H1 (cell line): ENCODE data around the gene SLC48A1. TPM values are rescaled to one million over a fixed set of nuclear protein-coding genes. Genes with fewer than 3 reads are reported as not detected.

Experiments
- CTCF ChIA-PET: fragments of 300-600 bp; sonication (Branson Sonifier 250); formaldehyde crosslinking; loops from one replicate; lab custom pipeline; 2021; ENCODE audit not compliant: partially characterized antibody; lab: Charles Lee
- POLR2A ChIA-PET: fragments of 300-600 bp; sonication (Branson Sonifier 250); formaldehyde crosslinking; loops from one replicate; lab custom pipeline; 2021; ENCODE audit warnings: inconsistent platforms; ENCODE audit not compliant: partially characterized antibody; lab: Charles Lee
- DNase-seq, 2 experiments: peaks; one replicate each; pipeline versions ENCODE4 v3.0.0 to v3.0.0-alpha.2; 2010 to 2022; ENCODE audit warnings: low spot score in 2 of 2, low read depth in 1 of 2, mixed read lengths in 1 of 2
- FAIRE-seq: peaks from 2 replicates; lab custom pipeline; 2011; peaks lifted over from hg19 to GRCh38; lab: Jason Lieb, UNC
- H2AFZ ChIP-seq: 2 replicates; pipeline ENCODE4 v1.8.1; 2012; ENCODE audit warnings: low read length, inconsistent platforms
- H2AK5ac ChIP-seq: 2 replicates; pipeline ENCODE4 v1.6.1; 2013; ENCODE audit warnings: low read depth, low read length
- H2BK120ac ChIP-seq: replicated peaks from 2 replicates; pipeline ENCODE3; 2013; ENCODE audit warnings: low read depth, low read length, inconsistent platforms
- H2BK12ac ChIP-seq: 2 replicates; pipeline ENCODE4 v1.6.1; 2013; ENCODE audit warnings: low read depth, low read length
- H2BK15ac ChIP-seq: 2 replicates; pipeline ENCODE4 v1.6.1; 2013; ENCODE audit warnings: low read length
- H2BK20ac ChIP-seq: 2 replicates; pipeline ENCODE4 v1.6.1; 2013; ENCODE audit warnings: low read length
- H2BK5ac ChIP-seq: 2 replicates; pipeline ENCODE4 v1.6.1; 2013; ENCODE audit warnings: low read depth, low read length
- H3K14ac ChIP-seq: 2 replicates; pipeline ENCODE4 v1.6.1; 2013; ENCODE audit warnings: inconsistent platforms; ENCODE audit not compliant: insufficient read length
- H3K18ac ChIP-seq: 2 replicates; pipeline ENCODE4 v1.6.1; 2013; ENCODE audit warnings: low read length; ENCODE audit errors: extremely low read depth
- H3K23ac ChIP-seq: 2 replicates; pipeline ENCODE4 v1.6.1; 2013; ENCODE audit warnings: inconsistent platforms; ENCODE audit not compliant: insufficient read length
- H3K23me2 ChIP-seq: 2 replicates; pipeline ENCODE4 v1.6.1; 2013; ENCODE audit warnings: low read depth, low read length
- H3K27ac ChIP-seq: 2 replicates; pipeline ENCODE4 v1.6.1; 2011; ENCODE audit warnings: low read depth, low read length, inconsistent platforms
- H3K27me3 ChIP-seq, 4 experiments: replicated peaks in 1 of 4; 1 replicate in 1 of 4; 2 replicates in 3 of 4; pipeline versions ENCODE4 v1.6.1 to v1.8.1; 2011 to 2013; ENCODE audit warnings: low read length in 3 of 4, mild to moderate bottlenecking in 3 of 4, inconsistent platforms in 2 of 4, mixed read lengths in 2 of 4, moderate library complexity in 1 of 4; ENCODE audit not compliant: control insufficient read depth in 3 of 4, insufficient read depth in 3 of 4; ENCODE audit errors: extremely low read depth in 1 of 4
- H3K36me3 ChIP-seq, 4 experiments: 2 replicates each; pipeline versions ENCODE4 v1.6.1 to v1.8.1; 2011 to 2013; ENCODE audit warnings: mild to moderate bottlenecking in 4 of 4, low read length in 3 of 4, moderate library complexity in 2 of 4, control low read depth in 1 of 4, inconsistent platforms in 1 of 4; ENCODE audit not compliant: insufficient read depth in 4 of 4, control insufficient read depth in 2 of 4
- H3K4ac ChIP-seq: replicated peaks from 2 replicates; pipeline ENCODE3; 2013; ENCODE audit warnings: low read length, low read depth, mixed read lengths, inconsistent platforms; ENCODE audit not compliant: insufficient read length
- H3K4me1 ChIP-seq, 4 experiments: replicated peaks in 1 of 4; 1 replicate in 1 of 4; 2 replicates in 3 of 4; pipeline versions ENCODE4 v1.6.1 to v1.8.1; 2011 to 2013; ENCODE audit warnings: low read length in 3 of 4, inconsistent platforms in 2 of 4, mixed read lengths in 1 of 4; ENCODE audit not compliant: insufficient read depth in 4 of 4, control insufficient read depth in 3 of 4
- H3K4me2 ChIP-seq, 2 experiments: 2 replicates each; pipeline versions ENCODE4 v1.6.1 to v1.8.1; 2011 to 2013; ENCODE audit warnings: low read depth in 2 of 2, low read length in 2 of 2, control low read depth in 1 of 2, inconsistent platforms in 1 of 2, mild to moderate bottlenecking in 1 of 2; ENCODE audit not compliant: insufficient read depth in 1 of 2
- H3K4me3 ChIP-seq, 4 experiments: fragments of 200-600, 300-600 bp in 1 of 4; sonication (generic), shearing (Covaris generic), sonication (Bioruptor Twin) in 1 of 4; 2 replicates each; pipeline versions ENCODE4 v1.5.1 to v1.8.1; 2011 to 2016; ENCODE audit warnings: low read length in 4 of 4, low read depth in 3 of 4, control low read depth in 2 of 4, inconsistent platforms in 2 of 4, mild to moderate bottlenecking in 2 of 4, mixed read lengths in 1 of 4, moderate library complexity in 1 of 4; ENCODE audit not compliant: insufficient read depth in 2 of 4; ENCODE audit errors: extremely low read depth in 1 of 4
- H3K56ac ChIP-seq: replicated peaks from 2 replicates; pipeline ENCODE3; 2013; ENCODE audit warnings: low read depth, mild to moderate bottlenecking, mixed read lengths, low read length, inconsistent platforms; ENCODE audit not compliant: insufficient read length
- H3K79me1 ChIP-seq: 2 replicates; pipeline ENCODE4 v1.6.1; 2013; ENCODE audit warnings: low read depth, low read length, control low read depth
- H3K79me2 ChIP-seq, 2 experiments: 2 replicates each; pipeline versions ENCODE4 v1.6.1 to v1.8.1; 2012 to 2013; ENCODE audit warnings: low read length in 2 of 2, mild to moderate bottlenecking in 2 of 2, inconsistent platforms in 1 of 2; ENCODE audit not compliant: insufficient read depth in 2 of 2, control insufficient read depth in 1 of 2
- H3K9ac ChIP-seq, 4 experiments: replicated peaks in 1 of 4; 1 replicate in 1 of 4; 2 replicates in 3 of 4; pipeline versions ENCODE4 v1.6.1 to v1.8.1; 2011 to 2013; ENCODE audit warnings: low read depth in 3 of 4, low read length in 3 of 4, control low read depth in 2 of 4, mild to moderate bottlenecking in 2 of 4, moderate library complexity in 2 of 4, inconsistent platforms in 1 of 4; ENCODE audit errors: extremely low read depth in 1 of 4
- H3K9me3 ChIP-seq, 2 experiments: 2 replicates each; pipeline versions ENCODE4 v1.6.1 to v1.8.1; 2012 to 2013; ENCODE audit warnings: mild to moderate bottlenecking in 2 of 2, moderate library complexity in 2 of 2, control low read depth in 1 of 2, inconsistent platforms in 1 of 2, low read depth in 1 of 2, low read length in 1 of 2, mixed read lengths in 1 of 2; ENCODE audit not compliant: insufficient read depth in 2 of 2
- H4K20me1 ChIP-seq, 2 experiments: replicated peaks in 1 of 2; 2 replicates each; pipeline versions ENCODE3 to v1.8.1; 2011 to 2013; ENCODE audit warnings: inconsistent platforms in 2 of 2, low read length in 2 of 2, mild to moderate bottlenecking in 1 of 2; ENCODE audit not compliant: insufficient read depth in 2 of 2, control insufficient read depth in 1 of 2
- H4K5ac ChIP-seq: 2 replicates; pipeline ENCODE4 v1.6.1; 2013; ENCODE audit warnings: low read length, low read depth, mixed read lengths, inconsistent platforms; ENCODE audit not compliant: insufficient read length
- H4K8ac ChIP-seq: 2 replicates; pipeline ENCODE4 v1.8.0; 2013; ENCODE audit warnings: mild to moderate bottlenecking, moderate library complexity, low read length, inconsistent platforms; ENCODE audit not compliant: insufficient read depth; ENCODE audit errors: extremely low read depth
- H4K91ac ChIP-seq: replicated peaks from 2 replicates; pipeline ENCODE3; 2013; ENCODE audit warnings: low read length, mixed read lengths, inconsistent platforms; ENCODE audit not compliant: insufficient read length
- PHF8 ChIP-seq: fragments of 200-600 bp; sonication (generic); conservative IDR thresholded peaks from 2 replicates; pipeline ENCODE4 v1.7.1; 2012; ENCODE audit warnings: low read depth, mild to moderate bottlenecking, inconsistent platforms, low read length, moderate library complexity
- RAD21 ChIP-seq, 2 experiments: IDR thresholded peaks in 1 of 2; conservative IDR thresholded peaks in 1 of 2; 2 replicates each; pipeline ENCODE4 v1.6.1; 2011; ENCODE audit warnings: low read depth in 2 of 2, low read length in 2 of 2, improper control_type of control experiment in 1 of 2, inconsistent platforms in 1 of 2, mild to moderate bottlenecking in 1 of 2, moderate library complexity in 1 of 2
- ZNF274 ChIP-seq: IDR thresholded peaks from 2 replicates; pipeline ENCODE4 v1.7.0; 2012; ENCODE audit warnings: low read length, borderline replicate concordance; ENCODE audit errors: extremely low read depth
- WGBS, 2 experiments: shearing (Covaris generic) in 1 of 2; methylation state at CpG; one replicate each; pipeline versions ENCODE4 v1.1.6 to v1.1.7; 2013 to 2015; ENCODE audit warnings: low lambda C conversion rate in 2 of 2, mixed read lengths in 2 of 2, inconsistent platforms in 1 of 2, low coverage in 1 of 2, missing lambda C conversion rate in 1 of 2; ENCODE audit not compliant: insufficient replicate concordance in 2 of 2, insufficient coverage in 1 of 2, insufficient read length in 1 of 2; ENCODE audit errors: extremely low coverage in 1 of 2, missing lambda C conversion rate in 1 of 2; 5-methylcytosine and 5-hydroxymethylcytosine counted together
- long read RNA-seq, 2 experiments: library from RNA in 1 of 2; library from capped mRNA in 1 of 2; stranded (forward); transcript quantifications; one replicate each; pipeline ENCODE4 v2.0.0, GENCODE V29; 2021; ENCODE audit warnings: inconsistent platforms in 1 of 2
- polyA minus RNA-seq, 3 experiments: library from RNA; depleted of rRNA, polyadenylated mRNA; stranded (reverse); fragments of >200 nt; gene quantifications; 1 replicate in 2 of 3; 2 replicates in 1 of 3; pipeline ENCODE4 v1.2.3, GENCODE V29; 2011
- polyA plus RNA-seq, 7 experiments: library from polyadenylated mRNA; depleted of rRNA in 3 of 7; stranded (reverse) in 5 of 7; unstranded in 2 of 7; fragments of >200 nt in 5 of 7; fragments of 200-250 nt in 2 of 7; gene quantifications; 1 replicate in 5 of 7; 2 replicates in 1 of 7; 4 replicates in 1 of 7; pipeline versions ENCODE4 v1.2.1 to v1.2.3, GENCODE V29; 2011 to 2013; ENCODE audit warnings: missing spikeins in 2 of 7, mixed read lengths in 2 of 7
- total RNA-seq: library from RNA; stranded (reverse); fragmentation: NEBNext Ultra II Directional; extraction: Animal tissue kit (Norgen Biotek cat#: 25700); gene quantifications from 2 replicates; pipeline ENCODE4 v1.2.1, GENCODE V29; 2021
- TF ChIP-seq, protein P1 (sequence below), 3 experiments: IDR thresholded peaks; 1 replicate in 2 of 3; 2 replicates in 1 of 3; pipeline versions ENCODE4 v1.5.1 to v1.6.1; 2011; ENCODE audit warnings: low read length in 3 of 3, mild to moderate bottlenecking in 3 of 3, inconsistent platforms in 2 of 3, low read depth in 1 of 3, moderate library complexity in 1 of 3; ENCODE audit not compliant: insufficient read depth in 1 of 3; ENCODE audit errors: control extremely low read depth in 1 of 3

Gene SLC48A1
- total RNA-seq (14.0 and 14.1 TPM in 2 replicates), polyA plus RNA-seq (2011; rRNA removed) (9.5 and 12.1 TPM in 2 replicates), polyA minus RNA-seq (2011; rRNA and poly(A)+ RNA removed) (7.2 and 7.3 TPM in 2 replicates)
- 9.6 TPM for polyA plus RNA-seq (2011; cell fraction: cytosol; rRNA removed)
- 16.1 TPM for polyA plus RNA-seq (2011; cell fraction: nucleus; rRNA removed)
- 8.3 to 11.4 TPM (median 10.2 TPM) in 4 replicates for polyA plus RNA-seq (2012, experiment 1 of 2)
- 8.6 TPM for polyA plus RNA-seq (2012, experiment 2 of 2)
- 9.4 TPM for polyA plus RNA-seq (2013, experiment 1 of 2)
- polyA plus RNA-seq (2013, experiment 2 of 2), result 10.8 TPM
- polyA minus RNA-seq (2011; cell fraction: cytosol; rRNA and poly(A)+ RNA removed), result 6.8 TPM
- 7.3 TPM for polyA minus RNA-seq (2011; cell fraction: nucleus; rRNA and poly(A)+ RNA removed)
- long read RNA-seq, experiment 1, partial matches to known transcripts, result 0 of 6 reads
- long read RNA-seq, experiment 1, other reads (novel, unspliced or antisense), result 4 of 6 reads
- long read RNA-seq, experiment 2, result 0 reads

DNA sequence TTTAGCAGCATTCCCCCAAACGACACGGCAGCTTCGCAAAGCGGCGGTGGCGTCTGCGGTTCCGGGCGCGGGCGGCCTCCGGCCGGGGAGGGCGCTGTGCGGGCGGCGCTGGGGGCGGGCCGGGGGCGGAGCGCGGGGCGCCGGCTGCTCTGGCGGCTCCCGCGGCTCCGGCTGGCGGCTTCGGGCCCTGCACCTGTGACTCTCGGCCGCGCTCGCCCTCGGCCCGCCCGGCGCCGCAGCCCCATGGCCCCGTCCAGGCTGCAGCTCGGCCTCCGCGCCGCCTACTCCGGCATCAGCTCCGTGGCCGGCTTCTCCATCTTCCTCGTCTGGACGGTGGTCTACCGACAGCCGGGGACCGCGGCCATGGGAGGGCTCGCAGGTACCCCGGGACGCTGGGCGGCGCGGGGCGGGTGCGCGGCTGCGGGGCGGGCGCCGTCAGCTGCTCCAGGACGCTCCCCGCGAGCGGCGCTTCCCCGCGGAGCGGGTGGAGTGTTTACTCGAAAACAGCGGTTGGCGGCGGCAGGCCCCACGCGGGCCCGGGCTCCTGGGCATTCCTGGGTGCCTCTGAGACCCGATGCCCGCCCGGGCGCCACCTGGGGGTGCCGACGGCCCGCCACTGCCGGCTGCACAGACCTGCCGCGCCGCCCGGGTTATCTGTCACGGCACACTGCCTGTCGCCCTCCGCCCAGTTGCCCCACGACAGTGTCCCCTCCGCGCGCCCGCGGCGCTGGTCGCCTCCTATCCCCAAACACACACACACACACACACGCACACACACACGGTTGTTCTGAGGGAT lies at the start of gene SLC48A1:
Gene SLC48A1, plus strand, starts transcription at position 177 of the 796 bp plus-strand sequence. Its CDS starts 67 bp downstream, at position 244.
- H3K4me3 ChIP-seq, result peak within 1 kb of the TSS; percentile 55 to 91 (median 56)
- H2BK20ac ChIP-seq, result no peak within 1 kb of the TSS
- H3K27ac ChIP-seq, result no peak within 1 kb of the TSS
- H3K56ac ChIP-seq, result no peak within 1 kb of the TSS
- H4K5ac ChIP-seq, result no peak within 1 kb of the TSS
- WGBS, 2 experiments, result 3% methylated on average over 40 of the region's 106 CpGs; no CpG with 5 or more reads in 1 of the 2 experiments
- H3K36me3 ChIP-seq, result no peaks in the 10 kb centered on the region
- no peak within 1 kb of the TSS for H3K23ac ChIP-seq
- peaks cover 0 to 17% (median 8%) of the 10 kb centered on the region in 4 experiments; a peak in 4 of 7 replicates for H3K27me3 ChIP-seq
- H3K18ac ChIP-seq, result no peak within 1 kb of the TSS; the same call in 1 of the 2 replicates
- H2BK15ac ChIP-seq, result peak within 1 kb of the TSS; percentile 29; the same call in 1 of the 2 replicates
- H3K79me1 ChIP-seq, result no peaks in the 10 kb centered on the region
- no peak within 1 kb of the TSS for H2BK120ac ChIP-seq
- no peaks in the 10 kb centered on the region for H3K79me2 ChIP-seq
- no peak within 1 kb of the TSS; the same call in 1 of the 2 replicates for H2BK5ac ChIP-seq
- peaks cover 0 to 3% of the 10 kb centered on the region in 2 experiments for H4K20me1 ChIP-seq
- H4K8ac ChIP-seq, result no peak within 1 kb of the TSS; the same call in 1 of the 2 replicates
- H3K4ac ChIP-seq, result no peak within 1 kb of the TSS
- peaks cover 9 to 17% (median 12%) of the 10 kb centered on the region in 4 experiments for H3K4me1 ChIP-seq
- ChIA-PET CTCF (interaction anchor here (0.8 to 58.8 kb wide), 9 partner anchors 5 to 97 kb away, joined by 4 to 2442 read pairs (median 5); partner anchors contain the start of genes ENDOU, RAPGEF3 and RPAP3), POLR2A (interaction anchor here (0.7 to 10.5 kb wide), 11 partner anchors 8 to 57 kb away, joined by 3 to 79 read pairs (median 7); partner anchors contain the start of gene RAPGEF3)
- H2BK12ac ChIP-seq, result 0 out of 2 replicates have a peak within 1 kb of the TSS, but pooled peaks have one; percentile 19
- H3K9ac ChIP-seq, result 0 out of 7 replicates have a peak within 1 kb of the TSS, but pooled peaks of 1 of the 4 experiments have one; percentile 26
- H2AK5ac ChIP-seq, result no peak within 1 kb of the TSS
- H3K9me3 ChIP-seq, result no peaks in the 10 kb centered on the region
- peaks cover 2% of the 10 kb centered on the region; the same call in 1 of the 2 replicates for H3K23me2 ChIP-seq
- no peak for FAIRE-seq
- peak within 1 kb of the TSS; percentile 29; the same call in 1 of the 2 replicates for H2AFZ ChIP-seq
- no peak within 1 kb of the TSS for H4K91ac ChIP-seq
- DNase-seq, result peak in 1 of 2 experiments; percentile 85
- H3K14ac ChIP-seq, result no peak within 1 kb of the TSS
- H3K4me2 ChIP-seq, result peak within 1 kb of the TSS; percentile 61 to 97
- TF ChIP-seq, protein P1, sequence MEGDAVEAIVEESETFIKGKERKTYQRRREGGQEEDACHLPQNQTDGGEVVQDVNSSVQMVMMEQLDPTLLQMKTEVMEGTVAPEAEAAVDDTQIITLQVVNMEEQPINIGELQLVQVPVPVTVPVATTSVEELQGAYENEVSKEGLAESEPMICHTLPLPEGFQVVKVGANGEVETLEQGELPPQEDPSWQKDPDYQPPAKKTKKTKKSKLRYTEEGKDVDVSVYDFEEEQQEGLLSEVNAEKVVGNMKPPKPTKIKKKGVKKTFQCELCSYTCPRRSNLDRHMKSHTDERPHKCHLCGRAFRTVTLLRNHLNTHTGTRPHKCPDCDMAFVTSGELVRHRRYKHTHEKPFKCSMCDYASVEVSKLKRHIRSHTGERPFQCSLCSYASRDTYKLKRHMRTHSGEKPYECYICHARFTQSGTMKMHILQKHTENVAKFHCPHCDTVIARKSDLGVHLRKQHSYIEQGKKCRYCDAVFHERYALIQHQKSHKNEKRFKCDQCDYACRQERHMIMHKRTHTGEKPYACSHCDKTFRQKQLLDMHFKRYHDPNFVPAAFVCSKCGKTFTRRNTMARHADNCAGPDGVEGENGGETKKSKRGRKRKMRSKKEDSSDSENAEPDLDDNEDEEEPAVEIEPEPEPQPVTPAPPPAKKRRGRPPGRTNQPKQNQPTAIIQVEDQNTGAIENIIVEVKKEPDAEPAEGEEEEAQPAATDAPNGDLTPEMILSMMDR (IDR thresholded peaks at IDR 0.05; ENCODE audit: control extremely low read depth in 1 of 3, insufficient read depth in 1 of 3, low read depth in 1 of 3, low read length in 3 of 3), result peak in 2 of 3 experiments; percentile 38 to 55; a peak in 3 of 4 replicates
- TF ChIP-seq RAD21 (IDR thresholded peaks at IDR 0.05 in 1 of 2, conservative IDR thresholded peaks at IDR 0.05 in 1 of 2; ENCODE audit: low read depth in 2 of 2, low read length in 2 of 2) (0 out of 4 replicates have a peak, but pooled peaks of 1 of the 2 experiments have one; percentile 2), ZNF274 (no peak), PHF8 (0 out of 2 replicates have a peak, but pooled peaks have one; percentile 26)
